GM23248 (cell line): Measurements from ENCODE around the gene MINDY4.

Experiments
- EZH2 ChIP-seq: fragments of 200-600 bp; sonication (generic); IDR thresholded peaks from 2 replicates; pipeline ENCODE4 v1.6.1; 2018; ENCODE audit warnings: antibody characterized with exemption, mild to moderate bottlenecking; ENCODE audit not compliant: insufficient read depth, poor library complexity, severe bottlenecking
- EZH2phosphoT487 ChIP-seq: fragments of 200-600 bp; sonication (generic); IDR thresholded peaks from 2 replicates; pipeline ENCODE4 v1.6.1; 2018; ENCODE audit warnings: antibody characterized with exemption, moderate library complexity, mild to moderate bottlenecking, low read depth; ENCODE audit not compliant: insufficient read depth

DNA sequence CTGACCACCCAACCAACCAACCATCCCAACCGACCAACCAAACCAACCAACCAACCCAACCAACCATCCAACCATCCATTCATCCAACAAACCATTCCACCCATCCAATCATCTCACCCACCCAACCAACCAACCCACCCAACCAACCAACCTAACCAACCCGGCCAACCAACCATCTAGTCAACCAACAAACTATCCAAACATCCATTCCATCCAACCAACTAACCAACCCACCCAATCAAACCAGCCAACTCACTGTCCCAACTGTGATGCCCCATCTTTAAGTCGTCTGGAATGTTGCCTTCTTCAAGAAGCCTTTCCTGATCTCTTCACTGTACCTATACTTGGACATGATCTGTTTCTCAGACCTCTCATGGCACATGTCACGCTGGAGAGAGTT, 31.6 kb downstream of the MINDY4 start:
- no peak for TF ChIP-seq EZH2phosphoT487
- TF ChIP-seq EZH2: no peak
